ENCODE results near the gene RNF144A. TPM values are rescaled to one million over a fixed set of nuclear protein-coding genes. Genes with fewer than 3 reads are reported as not detected.

The RNF144A gene
- total and polyA plus RNA-seq, 2 of the 13 experiments (the other 11 are each of a cell fraction or from before 2014, with no cell fraction given): 13.9 to 16.5 TPM

GRCh38 chr2:6917761-6918421 is 679 bp downstream of the RNF144A start (continued):
- TF ChIP-seq, protein P1, sequence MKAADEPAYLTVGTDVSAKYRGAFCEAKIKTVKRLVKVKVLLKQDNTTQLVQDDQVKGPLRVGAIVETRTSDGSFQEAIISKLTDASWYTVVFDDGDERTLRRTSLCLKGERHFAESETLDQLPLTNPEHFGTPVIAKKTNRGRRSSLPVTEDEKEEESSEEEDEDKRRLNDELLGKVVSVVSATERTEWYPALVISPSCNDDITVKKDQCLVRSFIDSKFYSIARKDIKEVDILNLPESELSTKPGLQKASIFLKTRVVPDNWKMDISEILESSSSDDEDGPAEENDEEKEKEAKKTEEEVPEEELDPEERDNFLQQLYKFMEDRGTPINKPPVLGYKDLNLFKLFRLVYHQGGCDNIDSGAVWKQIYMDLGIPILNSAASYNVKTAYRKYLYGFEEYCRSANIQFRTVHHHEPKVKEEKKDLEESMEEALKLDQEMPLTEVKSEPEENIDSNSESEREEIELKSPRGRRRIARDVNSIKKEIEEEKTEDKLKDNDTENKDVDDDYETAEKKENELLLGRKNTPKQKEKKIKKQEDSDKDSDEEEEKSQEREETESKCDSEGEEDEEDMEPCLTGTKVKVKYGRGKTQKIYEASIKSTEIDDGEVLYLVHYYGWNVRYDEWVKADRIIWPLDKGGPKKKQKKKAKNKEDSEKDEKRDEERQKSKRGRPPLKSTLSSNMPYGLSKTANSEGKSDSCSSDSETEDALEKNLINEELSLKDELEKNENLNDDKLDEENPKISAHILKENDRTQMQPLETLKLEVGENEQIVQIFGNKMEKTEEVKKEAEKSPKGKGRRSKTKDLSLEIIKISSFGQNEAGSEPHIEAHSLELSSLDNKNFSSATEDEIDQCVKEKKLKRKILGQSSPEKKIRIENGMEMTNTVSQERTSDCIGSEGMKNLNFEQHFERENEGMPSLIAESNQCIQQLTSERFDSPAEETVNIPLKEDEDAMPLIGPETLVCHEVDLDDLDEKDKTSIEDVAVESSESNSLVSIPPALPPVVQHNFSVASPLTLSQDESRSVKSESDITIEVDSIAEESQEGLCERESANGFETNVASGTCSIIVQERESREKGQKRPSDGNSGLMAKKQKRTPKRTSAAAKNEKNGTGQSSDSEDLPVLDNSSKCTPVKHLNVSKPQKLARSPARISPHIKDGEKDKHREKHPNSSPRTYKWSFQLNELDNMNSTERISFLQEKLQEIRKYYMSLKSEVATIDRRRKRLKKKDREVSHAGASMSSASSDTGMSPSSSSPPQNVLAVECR (CRISPR knock-in tag; IDR thresholded peaks at IDR 0.05; ENCODE audit: borderline replicate concordance): 0 out of 2 replicates have a peak, but pooled peaks have one; percentile 15
- TF ChIP-seq POLR2A (IDR thresholded peaks at IDR 0.05; ENCODE audit: insufficient read depth in 1 of 2, low read depth in 2 of 2, low read length in 2 of 2) (0 out of 4 replicates have a peak, but pooled peaks of 1 of the 2 experiments have one; percentile 21), TFDP1 (CRISPR knock-in tag; IDR thresholded peaks at IDR 0.05; ENCODE audit: borderline replicate concordance) (peak; percentile 27; the same call in 1 of the 2 replicates), ZBTB2 (CRISPR knock-in tag; IDR thresholded peaks at IDR 0.05; ENCODE audit: low read depth) (0 out of 2 replicates have a peak, but pooled peaks have one; percentile 34), NR2F1 (CRISPR knock-in tag; IDR thresholded peaks at IDR 0.05) (no peak), HNRNPLL (IDR thresholded peaks at IDR 0.05; ENCODE audit: low read depth, low read length, poor library complexity, severe bottlenecking) (no peak), ZNF251 (CRISPR knock-in tag; IDR thresholded peaks at IDR 0.05) (no peak), ASH2L (IDR thresholded peaks at IDR 0.05; ENCODE audit: insufficient read length, low read depth, low read length) (peak; percentile 49), ZSCAN31 (CRISPR knock-in tag; IDR thresholded peaks at IDR 0.05; ENCODE audit: low read depth) (no peak), ZSCAN21 (CRISPR knock-in tag; IDR thresholded peaks at IDR 0.05; ENCODE audit: borderline replicate concordance) (0 out of 2 replicates have a peak, but pooled peaks have one; percentile 63), PAF1 (CRISPR knock-in tag; IDR thresholded peaks at IDR 0.05) (no peak), JDP2 (CRISPR knock-in tag; IDR thresholded peaks at IDR 0.05; ENCODE audit: borderline replicate concordance) (no peak), ATF7-NPFF (CRISPR knock-in tag; IDR thresholded peaks at IDR 0.05; ENCODE audit: low read depth) (peak; percentile 62; the same call in 1 of the 2 replicates), NR2F6 (IDR thresholded peaks at IDR 0.05) (no peak), NR2F6 (CRISPR knock-in tag; IDR thresholded peaks at IDR 0.05) (peak; percentile 42), ZFY (CRISPR knock-in tag; IDR thresholded peaks at IDR 0.05) (no peak), RARA (CRISPR knock-in tag; IDR thresholded peaks at IDR 0.05) (0 out of 2 replicates have a peak, but pooled peaks have one; percentile 17), ZNF282 (IDR thresholded peaks at IDR 0.05; ENCODE audit: partially characterized antibody) (no peak)
- TF ChIP-seq, protein P2, sequence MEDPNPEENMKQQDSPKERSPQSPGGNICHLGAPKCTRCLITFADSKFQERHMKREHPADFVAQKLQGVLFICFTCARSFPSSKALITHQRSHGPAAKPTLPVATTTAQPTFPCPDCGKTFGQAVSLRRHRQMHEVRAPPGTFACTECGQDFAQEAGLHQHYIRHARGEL (CRISPR knock-in tag; IDR thresholded peaks at IDR 0.05): no peak
- TF ChIP-seq, protein P3, sequence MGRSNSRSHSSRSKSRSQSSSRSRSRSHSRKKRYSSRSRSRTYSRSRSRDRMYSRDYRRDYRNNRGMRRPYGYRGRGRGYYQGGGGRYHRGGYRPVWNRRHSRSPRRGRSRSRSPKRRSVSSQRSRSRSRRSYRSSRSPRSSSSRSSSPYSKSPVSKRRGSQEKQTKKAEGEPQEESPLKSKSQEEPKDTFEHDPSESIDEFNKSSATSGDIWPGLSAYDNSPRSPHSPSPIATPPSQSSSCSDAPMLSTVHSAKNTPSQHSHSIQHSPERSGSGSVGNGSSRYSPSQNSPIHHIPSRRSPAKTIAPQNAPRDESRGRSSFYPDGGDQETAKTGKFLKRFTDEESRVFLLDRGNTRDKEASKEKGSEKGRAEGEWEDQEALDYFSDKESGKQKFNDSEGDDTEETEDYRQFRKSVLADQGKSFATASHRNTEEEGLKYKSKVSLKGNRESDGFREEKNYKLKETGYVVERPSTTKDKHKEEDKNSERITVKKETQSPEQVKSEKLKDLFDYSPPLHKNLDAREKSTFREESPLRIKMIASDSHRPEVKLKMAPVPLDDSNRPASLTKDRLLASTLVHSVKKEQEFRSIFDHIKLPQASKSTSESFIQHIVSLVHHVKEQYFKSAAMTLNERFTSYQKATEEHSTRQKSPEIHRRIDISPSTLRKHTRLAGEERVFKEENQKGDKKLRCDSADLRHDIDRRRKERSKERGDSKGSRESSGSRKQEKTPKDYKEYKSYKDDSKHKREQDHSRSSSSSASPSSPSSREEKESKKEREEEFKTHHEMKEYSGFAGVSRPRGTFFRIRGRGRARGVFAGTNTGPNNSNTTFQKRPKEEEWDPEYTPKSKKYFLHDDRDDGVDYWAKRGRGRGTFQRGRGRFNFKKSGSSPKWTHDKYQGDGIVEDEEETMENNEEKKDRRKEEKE (IDR thresholded peaks at IDR 0.05): no peak

Measured in HepG2 (cell line).